DOHH2 (cell line): ENCODE data around the gene IL22RA1.

Experiments used
- EZH2phosphoT487 ChIP-seq: fragments of 200-600 bp; sonication (generic); IDR thresholded peaks from 2 replicates; pipeline ENCODE4 v1.6.1; 2017; ENCODE audit warnings: borderline replicate concordance, mild to moderate bottlenecking, antibody characterized with exemption, low read length, moderate library complexity, mixed read lengths
- TF ChIP-seq, protein P1 (sequence below): fragments of 200-600 bp; sonication (generic); IDR thresholded peaks from one replicate; pipeline ENCODE4 v1.5.1; 2014; ENCODE audit warnings: antibody characterized with exemption, mild to moderate bottlenecking, low read depth, low read length; ENCODE audit not compliant: poor library complexity, severe bottlenecking

GRCh38 chr1:24091971-24092482 is 50.9 kb downstream of the IL22RA1 start:
- TF ChIP-seq, protein P1, sequence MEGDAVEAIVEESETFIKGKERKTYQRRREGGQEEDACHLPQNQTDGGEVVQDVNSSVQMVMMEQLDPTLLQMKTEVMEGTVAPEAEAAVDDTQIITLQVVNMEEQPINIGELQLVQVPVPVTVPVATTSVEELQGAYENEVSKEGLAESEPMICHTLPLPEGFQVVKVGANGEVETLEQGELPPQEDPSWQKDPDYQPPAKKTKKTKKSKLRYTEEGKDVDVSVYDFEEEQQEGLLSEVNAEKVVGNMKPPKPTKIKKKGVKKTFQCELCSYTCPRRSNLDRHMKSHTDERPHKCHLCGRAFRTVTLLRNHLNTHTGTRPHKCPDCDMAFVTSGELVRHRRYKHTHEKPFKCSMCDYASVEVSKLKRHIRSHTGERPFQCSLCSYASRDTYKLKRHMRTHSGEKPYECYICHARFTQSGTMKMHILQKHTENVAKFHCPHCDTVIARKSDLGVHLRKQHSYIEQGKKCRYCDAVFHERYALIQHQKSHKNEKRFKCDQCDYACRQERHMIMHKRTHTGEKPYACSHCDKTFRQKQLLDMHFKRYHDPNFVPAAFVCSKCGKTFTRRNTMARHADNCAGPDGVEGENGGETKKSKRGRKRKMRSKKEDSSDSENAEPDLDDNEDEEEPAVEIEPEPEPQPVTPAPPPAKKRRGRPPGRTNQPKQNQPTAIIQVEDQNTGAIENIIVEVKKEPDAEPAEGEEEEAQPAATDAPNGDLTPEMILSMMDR = no peak
- no peak for TF ChIP-seq EZH2phosphoT487
